ENCODE measurements around the gene NHERF1.

NHERF1 gene

GRCh38 chr17:74818291-74818938 lies 70.0 kb downstream of the NHERF1 start:
- DNase-seq = no peak
- no peaks in the 10 kb centered on the region for H3K27me3 ChIP-seq (replicated peaks)
- in situ Hi-C loops (cut with HindIII; ENCODE audit: low pct_ligation_motif_present, low sequenced_read_pairs) = no loop called here
- no peak overlapping the region for H3K4me3 ChIP-seq (ENCODE audit: low read depth, low read length)
- H3K36me3 ChIP-seq (replicated peaks) = peaks cover 3% of the 10 kb centered on the region
- no peak for TF ChIP-seq CTCF (IDR thresholded peaks at IDR 0.05; ENCODE audit: low read depth, low read length, missing control alignments)
- H3K27ac ChIP-seq = no peak overlapping the region

Measured in brain microvascular endothelial cell (primary cell).